Mesendoderm (in vitro differentiated cells): Measurements from ENCODE around the gene NRXN3.
A peak's percentile ranks its signal among the peaks of the same experiment; 100 is the strongest.

Source experiments
- DNase-seq: peaks from one replicate; pipeline ENCODE4 v3.0.0; 2013
- H2AK5ac ChIP-seq: 2 replicates; pipeline ENCODE4 v1.6.1; 2013; ENCODE audit warnings: low read length, inconsistent platforms
- H2BK120ac ChIP-seq: 2 replicates; pipeline ENCODE4 v1.6.1; 2013; ENCODE audit warnings: low read depth, mild to moderate bottlenecking, low read length, moderate library complexity, mixed read lengths
- H2BK15ac ChIP-seq: replicated peaks from 2 replicates; pipeline ENCODE4 v1.6.1; 2013; ENCODE audit warnings: low read depth, mild to moderate bottlenecking, moderate library complexity
- H2BK5ac ChIP-seq: 2 replicates; pipeline ENCODE4 v1.6.1; 2013; ENCODE audit warnings: low read length, inconsistent platforms
- H3K18ac ChIP-seq: 2 replicates; pipeline ENCODE4 v1.6.1; 2013; ENCODE audit warnings: mild to moderate bottlenecking, low read length, mixed read lengths
- H3K23ac ChIP-seq: one replicate; pipeline ENCODE4 v1.6.1; 2013; ENCODE audit warnings: low read length
- H3K27ac ChIP-seq: 2 replicates; pipeline ENCODE4 v1.5.1; 2013; ENCODE audit warnings: low read depth, mild to moderate bottlenecking, inconsistent platforms, low read length, moderate library complexity
- H3K27me3 ChIP-seq: 2 replicates; pipeline ENCODE4 v1.6.1; 2013; ENCODE audit warnings: low read length, control low read depth, mild to moderate bottlenecking, inconsistent platforms; ENCODE audit not compliant: insufficient read depth, poor library complexity
- H3K36me3 ChIP-seq: 2 replicates; pipeline ENCODE4 v1.6.1; 2013; ENCODE audit warnings: low read length, inconsistent platforms; ENCODE audit not compliant: control insufficient read depth, insufficient read depth
- H3K4ac ChIP-seq: one replicate; pipeline ENCODE4 v1.6.1; 2013; ENCODE audit warnings: low read depth, mild to moderate bottlenecking, low read length, moderate library complexity
- H3K4me1 ChIP-seq: 2 replicates; pipeline ENCODE4 v1.6.1; 2013; ENCODE audit warnings: low read depth, low read length, inconsistent platforms; ENCODE audit not compliant: control insufficient read depth
- H3K4me2 ChIP-seq: 2 replicates; pipeline ENCODE4 v1.6.1; 2013; ENCODE audit warnings: low read length
- H3K4me3 ChIP-seq: 2 replicates; pipeline ENCODE4 v1.5.1; 2013; ENCODE audit warnings: mild to moderate bottlenecking, low read length
- H3K56ac ChIP-seq: one replicate; pipeline ENCODE4 v1.6.1; 2013; ENCODE audit warnings: low read length
- H3K79me1 ChIP-seq: 2 replicates; pipeline ENCODE4 v1.6.1; 2013; ENCODE audit warnings: low read length, inconsistent platforms
- H3K79me2 ChIP-seq: 2 replicates; pipeline ENCODE4 v1.6.1; 2013; ENCODE audit warnings: mild to moderate bottlenecking, low read length; ENCODE audit not compliant: control insufficient read depth, insufficient read depth
- H3K9ac ChIP-seq: 2 replicates; pipeline ENCODE4 v1.6.1; 2013; ENCODE audit warnings: low read length, inconsistent platforms
- H4K5ac ChIP-seq: one replicate; pipeline ENCODE4 v1.6.1; 2013; ENCODE audit warnings: low read length
- H4K8ac ChIP-seq: one replicate; pipeline ENCODE4 v1.6.1; 2013; ENCODE audit warnings: low read depth, mild to moderate bottlenecking, control low read depth, low read length, moderate library complexity
- WGBS: extraction: QIAGEN DNeasy Blood & Tissue Kit; methylation state at CpG from one replicate; pipeline ENCODE4 v1.1.7; 2013; ENCODE audit warnings: low lambda C conversion rate, missing lambda C conversion rate; ENCODE audit not compliant: insufficient coverage; ENCODE audit errors: extremely low coverage; 5-methylcytosine and 5-hydroxymethylcytosine counted together

NRXN3 gene

GRCh38 chr14:79177106-79177505, 1006.9 kb downstream of the NRXN3 start:
- Histone ChIP-seq H4K8ac (no peak overlapping the region), H3K4me3 (no peak overlapping the region)
- WGBS: no CpG with 5 or more reads among the region's 4 CpGs

GRCh38 chr14:79178719-79179118, 1008.5 kb downstream of the NRXN3 start:
- Histone ChIP-seq H2AK5ac (no peak overlapping the region), H3K9ac (no peak overlapping the region), H2BK120ac (no peak overlapping the region), H3K4me2 (no peak overlapping the region), H3K27me3 (no peaks in the 10 kb centered on the region), H3K36me3 (no peaks in the 10 kb centered on the region), H4K5ac (no peak overlapping the region), H3K18ac (no peak overlapping the region), H3K4me1 (no peaks in the 10 kb centered on the region), H3K79me2 (no peaks in the 10 kb centered on the region), H3K27ac (no peak overlapping the region), H2BK15ac (no peak overlapping the region), H3K23ac (no peak overlapping the region), H3K79me1 (no peaks in the 10 kb centered on the region), H3K4me3 (no peak overlapping the region), H3K4ac (no peak overlapping the region), H3K56ac (no peak overlapping the region), H4K8ac (no peak overlapping the region), H2BK5ac (no peak overlapping the region)
- no peak for DNase-seq

More at GRCh38 chr14:79177106-79177505, 1006.9 kb downstream of the NRXN3 start:
- Histone ChIP-seq H3K79me2 (no peaks in the 10 kb centered on the region), H3K18ac (no peak overlapping the region), H3K27me3 (no peaks in the 10 kb centered on the region), H3K4me1 (no peaks in the 10 kb centered on the region), H3K9ac (no peak overlapping the region), H4K5ac (no peak overlapping the region), H2BK120ac (no peak overlapping the region), H2BK5ac (no peak overlapping the region), H3K36me3 (no peaks in the 10 kb centered on the region), H2BK15ac (no peak overlapping the region), H3K4ac (no peak overlapping the region), H2AK5ac (no peak overlapping the region), H3K23ac (no peak overlapping the region), H3K27ac (no peak overlapping the region), H3K4me2 (no peak overlapping the region), H3K56ac (no peak overlapping the region), H3K79me1 (no peaks in the 10 kb centered on the region)
- no peak for DNase-seq

- Histone ChIP-seq H3K79me1 (no peaks in the 10 kb centered on the region), H3K23ac (no peak overlapping the region), H4K5ac (no peak overlapping the region), H3K4me3 (no peak overlapping the region), H2AK5ac (no peak overlapping the region), H3K36me3 (no peaks in the 10 kb centered on the region), H3K27ac (no peak overlapping the region), H2BK15ac (no peak overlapping the region), H3K4me1 (no peaks in the 10 kb centered on the region), H3K9ac (no peak overlapping the region), H3K79me2 (no peaks in the 10 kb centered on the region), H3K18ac (no peak overlapping the region), H2BK5ac (no peak overlapping the region), H3K4ac (no peak overlapping the region), H2BK120ac (no peak overlapping the region), H3K27me3 (no peaks in the 10 kb centered on the region), H3K4me2 (no peak overlapping the region), H4K8ac (no peak overlapping the region), H3K56ac (no peak overlapping the region)
- DNase-seq: no peak
- WGBS: no CpG with 5 or more reads among the region's 4 CpGs
Measured at GRCh38 chr14:79179985-79180384, 1009.8 kb downstream of the NRXN3 start.

- no peak overlapping the region for H3K4me2 ChIP-seq
- no peak overlapping the region for H3K18ac ChIP-seq
- no peaks in the 10 kb centered on the region for H3K79me1 ChIP-seq
- no peak for DNase-seq
- H2AK5ac ChIP-seq: no peak overlapping the region
- H2BK120ac ChIP-seq: no peak overlapping the region
- no peak overlapping the region for H2BK5ac ChIP-seq
- H3K79me2 ChIP-seq: no peaks in the 10 kb centered on the region
- H3K36me3 ChIP-seq: no peaks in the 10 kb centered on the region
- no peak overlapping the region for H3K4me3 ChIP-seq
- no peak overlapping the region for H3K56ac ChIP-seq
- H3K27ac ChIP-seq: no peak overlapping the region
- no CpG with 5 or more reads among the region's 4 CpGs for WGBS
- H3K4me1 ChIP-seq: no peaks in the 10 kb centered on the region
- no peak overlapping the region for H3K4ac ChIP-seq
- no peak overlapping the region for H3K23ac ChIP-seq
- no peak overlapping the region for H4K8ac ChIP-seq
- no peak overlapping the region for H3K9ac ChIP-seq
- no peak overlapping the region for H4K5ac ChIP-seq
- no peak overlapping the region for H2BK15ac ChIP-seq
- no peaks in the 10 kb centered on the region for H3K27me3 ChIP-seq
Measured at GRCh38 chr14:79180656-79181055, 1010.5 kb downstream of the NRXN3 start.

- H3K27me3 ChIP-seq: no peaks in the 10 kb centered on the region
- no peak overlapping the region for H3K4me2 ChIP-seq
- H3K18ac ChIP-seq: no peak overlapping the region
- no peak overlapping the region for H4K8ac ChIP-seq
- peak; percentile 36 for DNase-seq
- no peak overlapping the region for H3K4ac ChIP-seq
- H2BK5ac ChIP-seq: no peak overlapping the region
- H2AK5ac ChIP-seq: no peak overlapping the region
- no peak overlapping the region for H4K5ac ChIP-seq
- no peaks in the 10 kb centered on the region for H3K79me2 ChIP-seq
- no peak overlapping the region for H3K23ac ChIP-seq
- WGBS: no CpG with 5 or more reads among the region's 3 CpGs
- H2BK15ac ChIP-seq: no peak overlapping the region
- H3K9ac ChIP-seq: no peak overlapping the region
- H3K79me1 ChIP-seq: no peaks in the 10 kb centered on the region
- no peaks in the 10 kb centered on the region for H3K36me3 ChIP-seq
- no peak overlapping the region for H3K27ac ChIP-seq
- no peak overlapping the region for H2BK120ac ChIP-seq
- H3K4me3 ChIP-seq: no peak overlapping the region
- H3K4me1 ChIP-seq: no peaks in the 10 kb centered on the region
- H3K56ac ChIP-seq: no peak overlapping the region
Measured at GRCh38 chr14:79186523-79186922, 1016.4 kb downstream of the NRXN3 start.

GRCh38 chr14:79193689-79194477, 1023.7 kb downstream of the NRXN3 start:
- Histone ChIP-seq H4K8ac (no peak overlapping the region), H3K23ac (no peak overlapping the region), H2AK5ac (no peak overlapping the region), H3K4ac (no peak overlapping the region), H3K79me1 (no peaks in the 10 kb centered on the region), H3K4me2 (no peak overlapping the region), H3K18ac (no peak overlapping the region), H3K4me3 (no peak overlapping the region), H3K56ac (no peak overlapping the region), H3K9ac (no peak overlapping the region), H3K4me1 (no peaks in the 10 kb centered on the region), H3K27me3 (no peaks in the 10 kb centered on the region), H2BK5ac (no peak overlapping the region), H3K27ac (no peak overlapping the region), H2BK15ac (no peak overlapping the region), H4K5ac (no peak overlapping the region), H2BK120ac (no peak overlapping the region), H3K36me3 (no peaks in the 10 kb centered on the region), H3K79me2 (no peaks in the 10 kb centered on the region)
- DNase-seq: no peak
- WGBS: no CpG with 5 or more reads among the region's 5 CpGs
